ENCODE data around the gene TSPAN3. TPM values are rescaled to one million over a fixed set of nuclear protein-coding genes. Genes with fewer than 3 reads are reported as not detected.

The TSPAN3 gene
- total RNA-seq, 4 donors from 2014 or later: 218 to 1,125 (median 697) TPM

DNA sequence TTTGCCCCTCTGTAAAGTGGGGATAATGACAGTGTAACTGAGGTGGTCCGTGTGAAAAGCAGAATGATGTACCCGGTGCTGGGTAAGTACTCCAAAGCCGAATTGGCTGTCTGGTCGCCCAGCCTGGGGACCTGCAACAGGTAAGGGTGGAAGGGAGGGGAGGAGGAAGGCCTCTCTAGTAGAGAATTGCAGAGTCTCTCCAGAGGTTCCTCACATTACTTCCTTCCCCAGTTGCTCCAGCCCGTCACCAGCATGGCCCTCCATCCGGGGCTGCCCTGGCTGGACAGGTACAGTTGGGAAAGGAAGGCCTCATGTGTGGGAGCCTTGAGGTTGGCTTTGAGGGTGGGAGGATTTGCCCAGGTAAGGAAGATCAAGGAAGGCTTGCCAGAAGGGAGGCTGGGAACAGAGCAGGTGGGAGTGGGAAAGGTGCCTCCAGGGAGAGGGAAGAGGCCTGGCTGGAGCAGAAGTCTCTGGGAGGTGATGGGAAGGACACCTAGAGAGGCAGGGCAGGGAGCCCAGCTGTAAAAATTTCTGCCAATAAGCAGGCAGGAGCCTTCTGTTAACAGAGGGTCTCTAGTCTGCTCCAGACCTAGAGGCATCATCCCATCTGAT lies 77.7 kb downstream of the TSPAN3 start:
- DNase-seq (ENCODE audit: low spot score) (no peak), ATAC-seq (ENCODE audit: low FRiP score) (no peak)
- TF ChIP-seq, protein P1, sequence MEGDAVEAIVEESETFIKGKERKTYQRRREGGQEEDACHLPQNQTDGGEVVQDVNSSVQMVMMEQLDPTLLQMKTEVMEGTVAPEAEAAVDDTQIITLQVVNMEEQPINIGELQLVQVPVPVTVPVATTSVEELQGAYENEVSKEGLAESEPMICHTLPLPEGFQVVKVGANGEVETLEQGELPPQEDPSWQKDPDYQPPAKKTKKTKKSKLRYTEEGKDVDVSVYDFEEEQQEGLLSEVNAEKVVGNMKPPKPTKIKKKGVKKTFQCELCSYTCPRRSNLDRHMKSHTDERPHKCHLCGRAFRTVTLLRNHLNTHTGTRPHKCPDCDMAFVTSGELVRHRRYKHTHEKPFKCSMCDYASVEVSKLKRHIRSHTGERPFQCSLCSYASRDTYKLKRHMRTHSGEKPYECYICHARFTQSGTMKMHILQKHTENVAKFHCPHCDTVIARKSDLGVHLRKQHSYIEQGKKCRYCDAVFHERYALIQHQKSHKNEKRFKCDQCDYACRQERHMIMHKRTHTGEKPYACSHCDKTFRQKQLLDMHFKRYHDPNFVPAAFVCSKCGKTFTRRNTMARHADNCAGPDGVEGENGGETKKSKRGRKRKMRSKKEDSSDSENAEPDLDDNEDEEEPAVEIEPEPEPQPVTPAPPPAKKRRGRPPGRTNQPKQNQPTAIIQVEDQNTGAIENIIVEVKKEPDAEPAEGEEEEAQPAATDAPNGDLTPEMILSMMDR (IDR thresholded peaks at IDR 0.05): no peak

DNA sequence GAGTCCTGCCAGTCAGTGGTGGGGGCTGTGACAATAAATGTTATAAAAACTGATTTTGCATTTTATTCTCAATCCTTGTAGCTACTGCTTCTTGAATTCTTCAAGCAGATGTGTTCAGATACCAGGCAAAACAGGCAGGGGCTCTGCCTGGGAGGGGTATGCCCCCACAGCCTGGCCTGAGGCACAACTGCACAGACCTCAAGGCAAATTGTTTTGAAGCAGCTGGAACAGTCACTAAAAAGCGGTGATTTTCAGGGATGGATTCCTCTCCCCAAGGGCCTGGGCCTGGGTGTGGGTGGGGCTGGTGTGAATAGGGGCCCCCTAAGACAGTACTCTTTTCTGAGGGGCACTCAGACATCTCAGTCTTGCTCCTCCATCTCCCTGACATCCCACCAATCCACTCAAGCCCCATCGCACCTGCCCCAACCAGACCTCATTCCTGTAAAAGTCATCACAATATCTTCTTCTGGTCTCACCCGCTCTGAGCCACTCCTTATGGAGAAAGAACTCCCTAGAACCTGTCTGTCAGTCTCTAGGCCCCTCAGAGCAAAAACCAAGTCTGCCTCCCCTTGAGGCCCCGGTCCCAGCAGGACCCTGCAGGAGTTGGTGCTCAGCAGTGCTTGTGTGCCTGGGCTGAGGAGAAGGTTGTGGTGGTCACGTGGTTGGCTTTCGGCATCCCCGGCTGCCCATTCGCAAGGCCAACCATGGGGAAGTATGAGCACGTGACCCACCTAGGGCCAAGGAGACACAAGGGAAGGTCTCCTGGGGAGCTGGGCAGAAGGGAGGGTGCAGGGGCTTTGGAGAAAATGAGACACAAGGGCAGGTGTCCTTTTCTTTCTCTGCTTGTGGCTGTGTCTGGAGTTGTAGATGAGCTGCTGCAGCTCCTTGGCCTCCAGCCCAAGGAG lies 78.9 kb downstream of the TSPAN3 start:
- DNase-seq (ENCODE audit: low spot score): no peak

More for the DNA sequence above, 78.9 kb downstream of the TSPAN3 start:
- ATAC-seq (ENCODE audit: low FRiP score): no peak
- TF ChIP-seq, protein P1 (IDR thresholded peaks at IDR 0.05): no peak

Other genes with a start within 250 kb of the TSPAN3 start
- 10 to 100 TPM; 11.2 to 33.4 (median 22.6) TPM for gene SCAPER, start 165.8 kb downstream of the TSPAN3 start, total RNA-seq
- 10 to 100 TPM; 26.0 to 43.0 (median 33.0) TPM for gene RCN2, start 139.4 kb downstream of the TSPAN3 start, total RNA-seq
- gene PSTPIP1, start 76.0 kb downstream of the TSPAN3 start, total RNA-seq: 10 to 100 TPM in 3 of 4 donors, 1 to 10 TPM in 1; 6.3 to 38.5 (median 15.1) TPM

Measured in omental fat pad (tissue), 4 donors.